Measurements from ENCODE around the gene DCANP1. TPM values are rescaled to one million over a fixed set of nuclear protein-coding genes. Genes with fewer than 3 reads are reported as not detected.

DCANP1 gene
- total RNA-seq, 1 experiment from 2014 or later: not detected

GRCh38 chr5:135439231-135440205, 7.6 kb downstream of the DCANP1 start:
- CTCF ChIA-PET: interaction anchor here (1.8 to 2.2 kb wide), 3 partner anchors 14 to 23 kb away, joined by 7 to 17 read pairs (median 12); no protein-coding TSS in a partner anchor

DNA sequence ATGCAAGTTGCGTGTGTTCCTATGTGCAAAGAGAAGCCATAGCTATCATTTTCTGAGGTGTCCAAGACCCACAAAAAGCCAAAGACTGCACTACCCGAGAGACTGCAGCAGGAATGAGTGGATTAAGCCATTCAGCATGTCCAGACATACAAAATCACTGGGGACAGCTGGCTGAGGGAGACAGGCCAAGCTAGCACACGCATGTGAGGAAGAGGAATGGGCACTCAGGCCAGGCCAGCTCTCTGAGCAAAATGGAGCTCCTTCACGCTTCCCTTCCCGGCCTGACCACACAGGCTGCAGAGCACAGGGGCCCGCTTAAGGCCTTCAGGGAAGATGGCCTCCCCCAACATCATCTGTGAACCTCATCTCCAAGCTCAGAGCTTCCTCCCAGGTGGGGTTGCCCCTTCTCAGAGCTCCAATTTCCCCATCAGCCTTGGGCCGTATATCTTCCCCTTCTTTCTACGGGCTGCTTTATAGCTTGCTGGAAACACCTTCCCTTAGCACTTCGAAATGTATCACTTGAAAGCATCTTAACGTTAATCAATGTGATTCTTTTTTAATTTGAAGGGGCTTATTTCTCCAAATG, 8.4 kb downstream of the DCANP1 start:
- BruUV-seq (replicated peaks): no TSS peak
- Histone ChIP-seq H3K4me1 (ENCODE audit: control insufficient read depth in 1 of 2, insufficient read depth in 2 of 2, low read length in 2 of 2) (peaks cover 10 to 17% of the 10 kb centered on the region in 2 experiments; a peak in 3 of 4 replicates), H3K27ac (ENCODE audit: low read depth, low read length) (no peak overlapping the region), H3K9me3 (ENCODE audit: control insufficient read depth in 1 of 2, insufficient read depth in 1 of 2, low read depth in 1 of 2, low read length in 2 of 2) (no peaks in the 10 kb centered on the region), H3K79me2 (ENCODE audit: insufficient read depth, low read length) (no peaks in the 10 kb centered on the region), H3K9ac (ENCODE audit: low read length) (no peak overlapping the region), H3K4me3 (replicated peaks in 1 of 2; ENCODE audit: low read depth in 1 of 2, low read length in 2 of 2) (no peak overlapping the region), H2AFZ (ENCODE audit: low read depth, low read length, poor library complexity, severe bottlenecking) (peak overlapping the region; percentile 62), H4K20me1 (ENCODE audit: insufficient read depth) (no peaks in the 10 kb centered on the region), H3K36me3 (ENCODE audit: control insufficient read depth in 1 of 2, insufficient read depth in 2 of 2, low read length in 2 of 2) (no peaks in the 10 kb centered on the region), H3K4me2 (ENCODE audit: low read length) (peak overlapping the region; percentile 18; the same call in 1 of the 2 replicates), H3K27me3 (ENCODE audit: insufficient read depth, low read length) (no peaks in the 10 kb centered on the region; the same call in 1 of the 2 replicates), H3K9me2 (ENCODE audit: insufficient read depth) (no peaks in the 10 kb centered on the region)
- intact Hi-C loops (cut with micrococcal nuclease): no loop called here
- CTCF ChIA-PET: interaction anchor here (1.8 to 2.1 kb wide), 3 partner anchors 13 to 24 kb away, joined by 12 to 17 read pairs (median 14); no protein-coding TSS in a partner anchor
- POLR2A ChIA-PET: no interaction called here
- ATAC-seq (peak; percentile 16; the same call in 1 of the 2 replicates), DNase-seq (ENCODE audit: low read depth, low spot score) (no peak)
- RAD21 ChIA-PET (ENCODE audit: low non-redundant PET in 1 of 2, low total read pairs in 2 of 2, uncharacterized antibody in 2 of 2, unreplicated experiment in 2 of 2): no interaction called here
- TF ChIP-seq POLR2A (IDR thresholded peaks at IDR 0.05; ENCODE audit: borderline replicate concordance, extremely low read depth, insufficient read depth, insufficient read length) (no peak), FOSL1 (IDR thresholded peaks at IDR 0.05; ENCODE audit: low read depth) (no peak), ZNF274 (IDR thresholded peaks at IDR 0.05; ENCODE audit: low read depth, low read length) (no peak), EZH2 (IDR thresholded peaks at IDR 0.05) (no peak), MAX (IDR thresholded peaks at IDR 0.05) (no peak), TCF7L2 (IDR thresholded peaks at IDR 0.05; ENCODE audit: borderline replicate concordance, extremely low read depth, insufficient read depth, insufficient read length) (no peak)
- TF ChIP-seq, protein P1, sequence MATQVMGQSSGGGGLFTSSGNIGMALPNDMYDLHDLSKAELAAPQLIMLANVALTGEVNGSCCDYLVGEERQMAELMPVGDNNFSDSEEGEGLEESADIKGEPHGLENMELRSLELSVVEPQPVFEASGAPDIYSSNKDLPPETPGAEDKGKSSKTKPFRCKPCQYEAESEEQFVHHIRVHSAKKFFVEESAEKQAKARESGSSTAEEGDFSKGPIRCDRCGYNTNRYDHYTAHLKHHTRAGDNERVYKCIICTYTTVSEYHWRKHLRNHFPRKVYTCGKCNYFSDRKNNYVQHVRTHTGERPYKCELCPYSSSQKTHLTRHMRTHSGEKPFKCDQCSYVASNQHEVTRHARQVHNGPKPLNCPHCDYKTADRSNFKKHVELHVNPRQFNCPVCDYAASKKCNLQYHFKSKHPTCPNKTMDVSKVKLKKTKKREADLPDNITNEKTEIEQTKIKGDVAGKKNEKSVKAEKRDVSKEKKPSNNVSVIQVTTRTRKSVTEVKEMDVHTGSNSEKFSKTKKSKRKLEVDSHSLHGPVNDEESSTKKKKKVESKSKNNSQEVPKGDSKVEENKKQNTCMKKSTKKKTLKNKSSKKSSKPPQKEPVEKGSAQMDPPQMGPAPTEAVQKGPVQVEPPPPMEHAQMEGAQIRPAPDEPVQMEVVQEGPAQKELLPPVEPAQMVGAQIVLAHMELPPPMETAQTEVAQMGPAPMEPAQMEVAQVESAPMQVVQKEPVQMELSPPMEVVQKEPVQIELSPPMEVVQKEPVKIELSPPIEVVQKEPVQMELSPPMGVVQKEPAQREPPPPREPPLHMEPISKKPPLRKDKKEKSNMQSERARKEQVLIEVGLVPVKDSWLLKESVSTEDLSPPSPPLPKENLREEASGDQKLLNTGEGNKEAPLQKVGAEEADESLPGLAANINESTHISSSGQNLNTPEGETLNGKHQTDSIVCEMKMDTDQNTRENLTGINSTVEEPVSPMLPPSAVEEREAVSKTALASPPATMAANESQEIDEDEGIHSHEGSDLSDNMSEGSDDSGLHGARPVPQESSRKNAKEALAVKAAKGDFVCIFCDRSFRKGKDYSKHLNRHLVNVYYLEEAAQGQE (IDR thresholded peaks at IDR 0.05; ENCODE audit: low read depth): no peak

More at GRCh38 chr5:135439231-135440205, 7.6 kb downstream of the DCANP1 start:
- H3K9me3 ChIP-seq (ENCODE audit: control insufficient read depth in 1 of 2, insufficient read depth in 1 of 2, low read depth in 1 of 2, low read length in 2 of 2): no peaks in the 10 kb centered on the region
- H3K4me2 ChIP-seq (ENCODE audit: low read length): no peak overlapping the region
- intact Hi-C loops (cut with micrococcal nuclease): no loop called here
- H2AFZ ChIP-seq (ENCODE audit: low read depth, low read length, poor library complexity, severe bottlenecking): no peak overlapping the region
- BruUV-seq (replicated peaks): no TSS peak
- RAD21 ChIA-PET (ENCODE audit: low non-redundant PET in 1 of 2, low total read pairs in 2 of 2, uncharacterized antibody in 2 of 2, unreplicated experiment in 2 of 2): no interaction called here
- TF ChIP-seq FOSL1 (IDR thresholded peaks at IDR 0.05; ENCODE audit: low read depth) (no peak), JUND (IDR thresholded peaks at IDR 0.05) (no peak), EZH2phosphoT487 (IDR thresholded peaks at IDR 0.05; ENCODE audit: borderline replicate concordance) (no peak), SRF (IDR thresholded peaks at IDR 0.05; ENCODE audit: low read depth) (no peak), ELF1 (IDR thresholded peaks at IDR 0.05; ENCODE audit: borderline replicate concordance, low read depth) (no peak), ZNF274 (IDR thresholded peaks at IDR 0.05; ENCODE audit: low read depth, low read length) (no peak), SIN3A (IDR thresholded peaks at IDR 0.05; ENCODE audit: low read depth) (no peak), POLR2A (IDR thresholded peaks at IDR 0.05; ENCODE audit: borderline replicate concordance, extremely low read depth, insufficient read depth, insufficient read length) (no peak), EGR1 (IDR thresholded peaks at IDR 0.05; ENCODE audit: low read depth) (no peak), RAD21 (IDR thresholded peaks at IDR 0.05; ENCODE audit: low read depth) (no peak)
- TF ChIP-seq, protein P2, sequence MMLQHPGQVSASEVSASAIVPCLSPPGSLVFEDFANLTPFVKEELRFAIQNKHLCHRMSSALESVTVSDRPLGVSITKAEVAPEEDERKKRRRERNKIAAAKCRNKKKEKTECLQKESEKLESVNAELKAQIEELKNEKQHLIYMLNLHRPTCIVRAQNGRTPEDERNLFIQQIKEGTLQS (IDR thresholded peaks at IDR 0.05): no peak
- POLR2A ChIA-PET: no interaction called here
- no peaks in the 10 kb centered on the region for H3K9me2 ChIP-seq (ENCODE audit: insufficient read depth)
- H3K36me3 ChIP-seq (ENCODE audit: control insufficient read depth in 1 of 2, insufficient read depth in 2 of 2, low read length in 2 of 2): no peaks in the 10 kb centered on the region
- no peaks in the 10 kb centered on the region for H4K20me1 ChIP-seq (ENCODE audit: insufficient read depth)
- DNase-seq (ENCODE audit: low read depth, low spot score) (no peak), ATAC-seq (no peak)
- H3K9ac ChIP-seq (ENCODE audit: low read length): no peak overlapping the region
- H3K4me3 ChIP-seq (replicated peaks in 1 of 2; ENCODE audit: low read depth in 1 of 2, low read length in 2 of 2): no peak overlapping the region
- H3K79me2 ChIP-seq (ENCODE audit: insufficient read depth, low read length): no peaks in the 10 kb centered on the region
- no peak overlapping the region for H3K27ac ChIP-seq (ENCODE audit: low read depth, low read length)
- no peaks in the 10 kb centered on the region; the same call in 1 of the 2 replicates for H3K27me3 ChIP-seq (ENCODE audit: insufficient read depth, low read length)
- H3K4me1 ChIP-seq (ENCODE audit: control insufficient read depth in 1 of 2, insufficient read depth in 2 of 2, low read length in 2 of 2): peaks cover 10 to 17% of the 10 kb centered on the region in 2 experiments; a peak in 3 of 4 replicates
